IMR-90 (cell line): Measurements from ENCODE around the gene ALAS1. TPM values are rescaled to one million over a fixed set of nuclear protein-coding genes. Genes with fewer than 3 reads are reported as not detected.

Source experiments
- ATAC-seq: fragments of 200-7000 bp; cut with Tn5 transposase; 2 replicates; pipeline ENCODE4 v1.9.1; 2020; ENCODE audit warnings: low read depth, mild to moderate bottlenecking, moderate library complexity
- BruUV-seq: library from RNA; stranded (reverse); fragments of 400-500 nt; replicated peaks from 2 replicates; lab custom pipeline; 2021; lab: Mats Ljungman, UMichigan
- CTCF ChIA-PET: fragments of 300-600 bp; formaldehyde crosslinking; extraction: SDS; loops from one replicate; lab custom pipeline; 2021; ENCODE audit warnings: antibody characterized with exemption; lab: Yijun Ruan, JAX
- POLR2A ChIA-PET: fragments of 300-600 bp; sonication (Branson Sonifier 250); formaldehyde crosslinking; loops from one replicate; lab custom pipeline; 2022; ENCODE audit warnings: antibody characterized with exemption; ENCODE audit not compliant: unreplicated experiment; lab: Charles Lee
- DNase-seq: peaks from one replicate; pipeline ENCODE4 v3.0.0; 2013
- H2AFZ ChIP-seq: replicated peaks from 2 replicates; pipeline ENCODE3; 2013; ENCODE audit warnings: low read length, mild to moderate bottlenecking; ENCODE audit not compliant: poor library complexity
- H2AK5ac ChIP-seq: 2 replicates; pipeline ENCODE4 v1.6.1; 2013; ENCODE audit warnings: low read depth, low read length, inconsistent platforms
- H2AK9ac ChIP-seq: replicated peaks from 2 replicates; pipeline ENCODE3; 2013; ENCODE audit warnings: mild to moderate bottlenecking, low read depth, low read length, moderate library complexity; ENCODE audit not compliant: poor library complexity
- H2BK120ac ChIP-seq: 2 replicates; pipeline ENCODE4 v1.6.1; 2013; ENCODE audit warnings: low read depth, low read length, inconsistent platforms
- H2BK15ac ChIP-seq: 3 replicates; pipeline ENCODE4 v1.6.1; 2013; ENCODE audit warnings: low read depth, low read length, inconsistent platforms
- H2BK20ac ChIP-seq: 2 replicates; pipeline ENCODE4 v1.6.1; 2013; ENCODE audit warnings: low read depth, mild to moderate bottlenecking, inconsistent platforms, low read length, moderate library complexity
- H2BK5ac ChIP-seq: 2 replicates; pipeline ENCODE4 v1.6.1; 2013; ENCODE audit warnings: mild to moderate bottlenecking, low read depth, low read length, inconsistent platforms; ENCODE audit not compliant: poor library complexity, severe bottlenecking
- H3K14ac ChIP-seq: replicated peaks from 2 replicates; pipeline ENCODE4 v1.6.1; 2013; ENCODE audit warnings: low read depth, low read length, inconsistent platforms
- H3K18ac ChIP-seq: 2 replicates; pipeline ENCODE4 v1.6.1; 2013; ENCODE audit warnings: low read depth, low read length, control low read depth
- H3K23ac ChIP-seq: 2 replicates; pipeline ENCODE4 v1.6.1; 2013; ENCODE audit warnings: low read depth, low read length, inconsistent platforms
- H3K27ac ChIP-seq: 2 replicates; pipeline ENCODE4 v1.5.1; 2013; ENCODE audit warnings: mild to moderate bottlenecking, control low read depth, low read length; ENCODE audit not compliant: insufficient read depth
- H3K27me3 ChIP-seq: 2 replicates; pipeline ENCODE4 v1.6.1; 2013; ENCODE audit warnings: low read length; ENCODE audit not compliant: control insufficient read depth, insufficient read depth
- H3K36me3 ChIP-seq: 2 replicates; pipeline ENCODE4 v1.6.1; 2013; ENCODE audit warnings: low read length, mixed read lengths; ENCODE audit not compliant: control insufficient read depth, insufficient read depth
- H3K4ac ChIP-seq: 2 replicates; pipeline ENCODE4 v1.6.1; 2013; ENCODE audit warnings: low read depth, low read length, inconsistent platforms
- H3K4me1 ChIP-seq: 2 replicates; pipeline ENCODE4 v1.6.1; 2013; ENCODE audit warnings: low read length, mixed read lengths; ENCODE audit not compliant: control insufficient read depth, insufficient read depth
- H3K4me2 ChIP-seq: 2 replicates; pipeline ENCODE4 v1.6.1; 2013; ENCODE audit warnings: low read depth, mild to moderate bottlenecking, control low read depth, low read length, moderate library complexity
- H3K4me3 ChIP-seq: 2 replicates; pipeline ENCODE4 v1.5.1; 2013; ENCODE audit warnings: low read depth, mild to moderate bottlenecking, control low read depth, low read length, moderate library complexity; ENCODE audit not compliant: insufficient read depth
- H3K56ac ChIP-seq: 2 replicates; pipeline ENCODE4 v1.6.1; 2013; ENCODE audit warnings: low read length, inconsistent platforms; ENCODE audit not compliant: insufficient read depth; ENCODE audit errors: extremely low read depth
- H3K79me1 ChIP-seq, 2 experiments: 2 replicates each; pipeline ENCODE4 v1.6.1; 2013; ENCODE audit warnings: low read length in 2 of 2, inconsistent platforms in 1 of 2, low read depth in 1 of 2
- H3K9ac ChIP-seq: 2 replicates; pipeline ENCODE4 v1.6.1; 2013; ENCODE audit warnings: low read depth, low read length, control low read depth
- H3K9me1 ChIP-seq: 2 replicates; pipeline ENCODE4 v1.6.1; 2013; ENCODE audit warnings: low read length, inconsistent platforms; ENCODE audit not compliant: insufficient read depth
- H3K9me3 ChIP-seq: 2 replicates; pipeline ENCODE4 v1.6.1; 2013; ENCODE audit warnings: low read length; ENCODE audit not compliant: control insufficient read depth, insufficient read depth
- H4K20me1 ChIP-seq: 2 replicates; pipeline ENCODE4 v1.6.1; 2013; ENCODE audit warnings: low read length, inconsistent platforms; ENCODE audit not compliant: insufficient read depth
- H4K5ac ChIP-seq: 2 replicates; pipeline ENCODE4 v1.6.1; 2013; ENCODE audit warnings: mild to moderate bottlenecking, low read depth, low read length, control low read depth
- H4K8ac ChIP-seq, 2 experiments: 2 replicates each; pipeline ENCODE4 v1.6.1; 2013; ENCODE audit warnings: low read depth in 2 of 2, low read length in 2 of 2, control low read depth in 1 of 2, inconsistent platforms in 1 of 2
- H4K91ac ChIP-seq: 2 replicates; pipeline ENCODE4 v1.6.1; 2013; ENCODE audit warnings: low read depth, low read length, inconsistent platforms; ENCODE audit not compliant: insufficient read depth
- BHLHE40 ChIP-seq: fragments of 150-350 bp; IDR thresholded peaks from 2 replicates; pipeline ENCODE4 v1.6.1; 2016; ENCODE audit warnings: mild to moderate bottlenecking, low read depth, low read length
- CHD1 ChIP-seq: IDR thresholded peaks from 2 replicates; pipeline ENCODE4 v1.6.1; 2012; ENCODE audit warnings: low read depth, low read length, improper control_type of control experiment
- CTCF ChIP-seq: conservative IDR thresholded peaks from 2 replicates; pipeline ENCODE4 v1.5.1; 2012; ENCODE audit warnings: mild to moderate bottlenecking, low read depth, low read length, improper control_type of control experiment
- ELK1 ChIP-seq: fragments of 150-350 bp; IDR thresholded peaks from 2 replicates; pipeline ENCODE4 v1.6.1; 2016; ENCODE audit warnings: low read depth, mild to moderate bottlenecking, low read length, moderate library complexity, borderline replicate concordance
- FOS ChIP-seq: fragments of 150-350 bp; IDR thresholded peaks from 2 replicates; pipeline ENCODE4 v1.6.1; 2016; ENCODE audit warnings: low read depth, low read length
- MAFK ChIP-seq: IDR thresholded peaks from 2 replicates; pipeline ENCODE4 v1.6.1; 2012; ENCODE audit warnings: low read depth, low read length, improper control_type of control experiment
- MAZ ChIP-seq: IDR thresholded peaks from 2 replicates; pipeline ENCODE4 v1.6.1; 2012; ENCODE audit warnings: low read depth, mild to moderate bottlenecking, low read length, improper control_type of control experiment, moderate library complexity, borderline replicate concordance
- POLR2A ChIP-seq: IDR thresholded peaks from 2 replicates; pipeline ENCODE4 v1.6.1; 2012; ENCODE audit warnings: mild to moderate bottlenecking, low read depth, low read length
- RAD21 ChIP-seq: IDR thresholded peaks from 2 replicates; pipeline ENCODE4 v1.6.1; 2012; ENCODE audit warnings: low read length, improper control_type of control experiment
- RCOR1 ChIP-seq: IDR thresholded peaks from 2 replicates; pipeline ENCODE4 v1.6.1; 2012; ENCODE audit warnings: mild to moderate bottlenecking, low read length, improper control_type of control experiment; ENCODE audit not compliant: insufficient replicate concordance
- RFX5 ChIP-seq: IDR thresholded peaks from 2 replicates; pipeline ENCODE4 v1.8.0; 2012; ENCODE audit warnings: low read depth, mild to moderate bottlenecking, low read length, moderate library complexity
- USF2 ChIP-seq: fragments of 150-350 bp; IDR thresholded peaks from 2 replicates; pipeline ENCODE4 v1.6.1; 2017; ENCODE audit warnings: mild to moderate bottlenecking, antibody characterized with exemption, low read length, low read depth
- WGBS, 2 experiments: methylation state at CpG; one replicate each; pipeline versions ENCODE4 v1.1.5 to v1.1.7; 2013; ENCODE audit warnings: missing lambda C conversion rate in 2 of 2; ENCODE audit not compliant: insufficient read length in 1 of 2; ENCODE audit errors: extremely low coverage in 2 of 2; 5-methylcytosine and 5-hydroxymethylcytosine counted together
- dilution Hi-C: fragments of 300-500 bp; cut with HindIII; formaldehyde crosslinking; loops from one replicate; pipeline ENCODE4 v1.14.3; 2018; ENCODE audit warnings: low sequenced_read_pairs; ENCODE audit not compliant: unreplicated experiment
- in situ Hi-C: fragments of 300-500 bp; cut with MboI; formaldehyde crosslinking; loops from 3 replicates; pipeline ENCODE4 v1.14.3; 2019; ENCODE audit warnings: low sequenced_read_pairs, inconsistent platforms, mixed read lengths
- intact Hi-C: fragments of 100-400 bp; cut with micrococcal nuclease; formaldehyde crosslinking; loops from 2 replicates; pipeline ENCODE4 v1.10.0; 2022
- polyA plus RNA-seq, 3 experiments: library from polyadenylated mRNA; depleted of rRNA; stranded (reverse); fragments of >200 nt; gene quantifications; 2 replicates each; pipeline ENCODE4 v1.2.3, GENCODE V29; 2012; ENCODE audit warnings: low replicate concordance in 1 of 3
- total RNA-seq: library from RNA; depleted of rRNA; stranded (reverse); fragments of >200 nt; gene quantifications from 2 replicates; pipeline ENCODE4 v1.2.3, GENCODE V29; 2012

Gene ALAS1
- total and polyA plus RNA-seq, 2 of the 4 experiments (the other 2 are of a cell fraction): 32.8 to 47.2 TPM

- Histone ChIP-seq H2AFZ (no peak overlapping the region), H3K4me2 (no peak overlapping the region), H3K18ac (no peak overlapping the region), H3K14ac (no peak overlapping the region), H3K4me1 (peaks cover 2% of the 10 kb centered on the region; the same call in 1 of the 2 replicates), H3K56ac (no peak overlapping the region), H3K9me1 (0 out of 2 replicates have a peak, but pooled peaks cover 3% of the 10 kb centered on the region), H2BK15ac (no peak overlapping the region), H4K8ac (no peak overlapping the region), H3K4ac (no peak overlapping the region), H3K27me3 (no peaks in the 10 kb centered on the region), H3K9me3 (no peaks in the 10 kb centered on the region), H2BK5ac (no peak overlapping the region), H4K5ac (no peak overlapping the region), H3K23ac (no peak overlapping the region), H3K79me1 (peaks cover 0 to 2% of the 10 kb centered on the region in 2 experiments; a peak in 1 of 4 replicates), H3K4me3 (no peak overlapping the region), H4K91ac (no peak overlapping the region), H3K27ac (no peak overlapping the region), H2BK20ac (no peak overlapping the region), H4K20me1 (no peaks in the 10 kb centered on the region), H3K9ac (no peak overlapping the region), H2BK120ac (no peak overlapping the region), H2AK9ac (no peak overlapping the region), H2AK5ac (no peak overlapping the region), H3K36me3 (no peaks in the 10 kb centered on the region)
- ChIA-PET CTCF (no interaction called here), POLR2A (interaction anchor here (0.7 kb wide), 1 partner anchor 344 kb away, joined by 4 read pairs; no protein-coding TSS in a partner anchor)
- intact Hi-C loops (no loop called here), dilution Hi-C loops (no loop called here), in situ Hi-C loops (loop anchor here (25.0 kb wide), 1 partner anchor 1822 kb away; the partner anchor contains the start of genes RASSF1, TUSC2 and ZMYND10)
- TF ChIP-seq BHLHE40 (no peak), MAFK (no peak), FOS (no peak), POLR2A (no peak), USF2 (no peak), CHD1 (no peak), CTCF (no peak), RCOR1 (no peak), RFX5 (no peak), ELK1 (no peak), MAZ (no peak), RAD21 (no peak)
- ATAC-seq: no peak
- no TSS peak for BruUV-seq
- no peak for DNase-seq
- WGBS, 2 experiments: no CpG with 5 or more reads among the region's 1 CpG
Observed at GRCh38 chr3:52159503-52159902, 38.5 kb upstream of the ALAS1 start.
